Erythroblast (primary cell): ENCODE data around the gene NDUFS5.

ENCODE experiments used
- GATA1 ChIP-seq: IDR thresholded peaks from 2 replicates; pipeline ENCODE4 v1.6.1; 2011; ENCODE audit warnings: low read depth, mild to moderate bottlenecking, control low read depth, low read length, moderate library complexity
- POLR2A ChIP-seq: IDR thresholded peaks from 2 replicates; pipeline ENCODE4 v1.6.1; 2011; ENCODE audit warnings: mild to moderate bottlenecking, low read length

DNA sequence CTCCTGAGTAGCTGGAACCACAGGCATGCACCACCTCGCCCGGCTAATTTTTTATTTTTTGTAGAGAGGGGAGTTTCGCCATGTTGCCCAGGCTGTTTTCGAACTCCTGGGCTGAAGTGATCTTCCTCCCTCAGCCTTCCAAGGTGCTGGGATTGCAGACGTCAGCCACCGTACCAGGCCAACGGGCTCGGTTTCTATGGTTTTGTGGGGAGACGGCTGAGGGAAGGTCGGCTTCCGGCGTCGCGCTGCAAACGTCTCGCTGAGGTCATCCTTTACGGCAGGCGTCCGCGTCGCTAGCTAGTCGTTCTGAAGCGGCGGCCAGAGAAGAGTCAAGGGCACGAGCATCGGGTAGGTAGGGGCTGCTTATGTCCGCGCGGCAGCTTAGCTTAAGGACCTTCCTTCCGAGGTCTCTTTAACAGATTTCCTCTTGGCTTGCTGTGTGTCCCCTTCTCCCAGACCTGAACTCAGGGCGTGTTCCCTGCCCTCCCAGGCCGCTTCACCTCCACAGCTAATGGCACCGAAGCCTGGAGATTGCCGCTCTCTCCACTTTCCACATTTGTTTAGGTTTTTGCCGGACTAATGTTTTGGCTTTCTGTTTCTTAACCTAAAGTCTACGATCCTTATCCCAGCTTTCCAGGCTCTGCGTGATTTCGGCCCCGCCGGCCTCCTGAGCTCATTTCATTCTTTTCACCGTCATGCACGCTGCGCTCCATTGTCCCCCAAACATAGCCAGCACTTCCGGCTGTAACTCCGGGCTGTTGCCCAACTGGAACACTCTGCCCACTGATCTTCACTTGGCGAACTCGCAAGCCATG is at the start of gene NDUFS5:
- TF ChIP-seq POLR2A (peak; percentile 99), GATA1 (no peak)
